ENCODE data around the gene ZNF736. TPM values are rescaled to one million over a fixed set of nuclear protein-coding genes. Genes with fewer than 3 reads are reported as not detected.

Gene ZNF736
- 10.2 and 11.8 TPM in 2 replicates for total RNA-seq

DNA sequence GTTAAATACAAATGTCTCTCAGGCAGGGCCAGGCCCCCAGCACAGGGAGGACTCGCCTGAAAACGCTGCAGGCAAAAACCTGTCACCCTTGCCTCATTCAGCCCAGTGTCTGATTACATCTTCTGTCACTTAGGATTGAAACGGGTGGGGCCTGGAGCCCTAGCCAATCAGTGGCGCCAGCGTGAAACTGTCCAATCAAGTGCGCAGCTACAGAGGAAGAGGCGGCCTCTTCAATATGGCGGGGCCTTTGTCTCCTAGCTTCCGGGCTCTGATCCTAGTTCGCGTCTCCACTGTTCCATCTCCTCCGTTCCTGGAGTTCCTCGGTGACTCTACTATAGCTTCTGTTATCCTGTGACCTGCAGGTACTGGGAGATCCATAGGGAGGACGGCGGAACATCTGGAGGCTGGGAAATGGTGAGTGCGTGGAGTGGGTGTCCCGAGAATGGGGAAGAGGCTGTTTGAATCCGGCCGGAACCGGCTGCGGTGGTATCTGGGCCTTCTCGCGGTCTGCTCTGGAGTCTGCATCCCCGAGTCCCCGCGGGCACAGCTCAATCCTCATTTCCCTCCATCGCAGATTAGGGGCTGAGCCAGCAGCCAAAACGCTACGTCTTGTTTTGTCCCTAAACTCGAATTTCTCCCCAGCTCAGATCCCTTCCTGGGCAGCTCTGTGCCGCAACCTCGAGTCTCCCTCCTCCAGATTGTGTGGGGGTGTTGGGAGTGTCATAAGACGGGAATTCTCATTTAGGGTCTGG is at the start of gene ZNF736:
Gene ZNF736, plus strand, starts transcription at position 222 of the 752 bp plus-strand sequence. Its CDS starts 190 bp downstream, at position 412.

Other genes starting within 250 kb of the ZNF736 start
- gene ZNF735, start 106.8 kb upstream of the ZNF736 start, total RNA-seq, result not detected in 2 replicates
- not detected in 2 replicates for gene ZNF679, start 85.5 kb upstream of the ZNF736 start, total RNA-seq
- 10.0 and 10.7 TPM in 2 replicates for gene ZNF680, start 249.1 kb downstream of the ZNF736 start, total RNA-seq

All from subcutaneous preadipocyte (primary cell).